Neural progenitor cell (in vitro differentiated cells): Measurements from ENCODE around the gene POLDIP3. TPM values are rescaled to one million over a fixed set of nuclear protein-coding genes. Genes with fewer than 3 reads are reported as not detected.

Source experiments
- small RNA-seq: library from RNA; depleted of rRNA; stranded (forward); fragments of <200 nt; gene quantifications from one replicate; pipeline ENCODE3, GENCODE V24; 2015
- total RNA-seq: library from RNA; depleted of rRNA; stranded (reverse); fragments of >200 nt; gene quantifications from 2 replicates; pipeline ENCODE4 v1.2.3, GENCODE V29; 2015; ENCODE audit warnings: low replicate concordance

POLDIP3 gene
- total RNA-seq, 1 donor from 2014 or later: 37.8 TPM

Small RNA genes lying within 50 kb of the gene (small RNA-seq; reads per million reads assigned to genes)
- not detected for gene RN7SKP80
- gene RNU6-513P: not detected

Other genes starting within 250 kb of the POLDIP3 start
- 0.19 and 0.40 TPM in 2 replicates for gene NFAM1, start 182.5 kb downstream of the POLDIP3 start, total RNA-seq
- 15.2 and 31.9 TPM in 2 replicates for gene RRP7A, start 95.1 kb downstream of the POLDIP3 start, total RNA-seq
- 0.99 TPM in 1 of 2 replicates, not detected in the other for gene SERHL2, start 60.9 kb downstream of the POLDIP3 start, total RNA-seq
- gene ATP5MGL, start 25.7 kb upstream of the POLDIP3 start, total RNA-seq: 0.34 TPM in 1 of 2 replicates, not detected in the other
- gene CYB5R3, start 34.5 kb upstream of the POLDIP3 start, total RNA-seq: 21.6 and 61.5 TPM in 2 replicates
- gene A4GALT, start 106.0 kb upstream of the POLDIP3 start, total RNA-seq: 2.6 and 17.7 TPM in 2 replicates
- 41.3 and 53.9 TPM in 2 replicates for gene ARFGAP3, start 242.4 kb upstream of the POLDIP3 start, total RNA-seq